Mesenchymal stem cell (in vitro differentiated cells and primary cell): ENCODE results near the gene BSDC1.
"Not testable (repeated sequence)": the region's sequence is repeated elsewhere in the genome, so short reads cannot be mapped to it uniquely, and the experiment has no call there.

ENCODE experiments used
- DNase-seq: peaks from one replicate; pipeline ENCODE4 v3.0.0-alpha.2; 2013
- H2AFZ ChIP-seq: one replicate; pipeline ENCODE4 v1.6.1; 2013; ENCODE audit warnings: low read depth, mild to moderate bottlenecking, control low read depth, inconsistent platforms, low read length, moderate library complexity
- H2AK5ac ChIP-seq: 2 replicates; pipeline ENCODE4 v1.6.1; 2013; ENCODE audit warnings: low read length, moderate library complexity, mild to moderate bottlenecking, inconsistent platforms; ENCODE audit not compliant: severe bottlenecking
- H2BK120ac ChIP-seq: one replicate; pipeline ENCODE4 v1.6.1; 2013; ENCODE audit warnings: low read depth, mild to moderate bottlenecking, inconsistent platforms, low read length, moderate library complexity
- H2BK12ac ChIP-seq, 2 experiments: one replicate each; pipeline ENCODE4 v1.6.1; 2013; ENCODE audit warnings: inconsistent platforms in 2 of 2, low read length in 2 of 2, mild to moderate bottlenecking in 2 of 2, moderate library complexity in 2 of 2, control low read depth in 1 of 2
- H2BK15ac ChIP-seq: one replicate; pipeline ENCODE4 v1.6.1; 2013; ENCODE audit warnings: mild to moderate bottlenecking, low read depth, inconsistent platforms; ENCODE audit not compliant: poor library complexity, severe bottlenecking
- H2BK5ac ChIP-seq: 2 replicates; pipeline ENCODE4 v1.6.1; 2013; ENCODE audit warnings: low read depth, mild to moderate bottlenecking, low read length, control low read depth, inconsistent platforms; ENCODE audit not compliant: poor library complexity, severe bottlenecking
- H3K14ac ChIP-seq, 2 experiments: one replicate each; pipeline ENCODE4 v1.6.1; 2013; ENCODE audit warnings: inconsistent platforms in 2 of 2, low read length in 2 of 2, control low read depth in 1 of 2, mild to moderate bottlenecking in 1 of 2, moderate library complexity in 1 of 2
- H3K18ac ChIP-seq, 2 experiments: one replicate each; pipeline ENCODE4 v1.6.1; 2013; ENCODE audit warnings: inconsistent platforms in 2 of 2, low read length in 2 of 2, control low read depth in 1 of 2, low read depth in 1 of 2, mild to moderate bottlenecking in 1 of 2
- H3K23ac ChIP-seq, 2 experiments: one replicate each; pipeline ENCODE4 v1.6.1; 2013; ENCODE audit warnings: inconsistent platforms in 2 of 2, low read length in 2 of 2, mild to moderate bottlenecking in 2 of 2, moderate library complexity in 2 of 2, control low read depth in 1 of 2
- H3K27ac ChIP-seq: 2 replicates; pipeline ENCODE4 v1.5.1; 2013; ENCODE audit warnings: mild to moderate bottlenecking, moderate library complexity, low read length, control low read depth, inconsistent platforms; ENCODE audit not compliant: poor library complexity, severe bottlenecking
- H3K27me3 ChIP-seq, 2 experiments: 2 replicates each; pipeline versions ENCODE4 v1.6.1 to v1.7.0; 2013; ENCODE audit warnings: low read length in 2 of 2, mild to moderate bottlenecking in 2 of 2, moderate library complexity in 2 of 2, control low read depth in 1 of 2, inconsistent platforms in 1 of 2; ENCODE audit not compliant: control insufficient read depth in 1 of 2, insufficient read depth in 1 of 2
- H3K36me3 ChIP-seq, 2 experiments: 2 replicates each; pipeline versions ENCODE4 v1.6.1 to v1.7.0; 2013; ENCODE audit warnings: low read length in 2 of 2, control low read depth in 1 of 2, inconsistent platforms in 1 of 2, low read depth in 1 of 2, mild to moderate bottlenecking in 1 of 2; ENCODE audit not compliant: insufficient read depth in 2 of 2, control insufficient read depth in 1 of 2
- H3K4ac ChIP-seq, 2 experiments: one replicate each; pipeline ENCODE4 v1.6.1; 2013; ENCODE audit warnings: inconsistent platforms in 2 of 2, low read length in 2 of 2, mild to moderate bottlenecking in 2 of 2, moderate library complexity in 2 of 2, control low read depth in 1 of 2, low read depth in 1 of 2
- H3K4me1 ChIP-seq: 2 replicates; pipeline ENCODE4 v1.6.1; 2013; ENCODE audit warnings: low read depth, low read length, control low read depth; ENCODE audit not compliant: control insufficient read depth, insufficient read depth
- H3K4me2 ChIP-seq: 2 replicates; pipeline ENCODE4 v1.6.1; 2013; ENCODE audit warnings: low read length, mild to moderate bottlenecking, inconsistent platforms; ENCODE audit not compliant: poor library complexity, severe bottlenecking
- H3K4me3 ChIP-seq, 2 experiments: 2 replicates each; pipeline versions ENCODE4 v1.5.1 to v1.7.0; 2013; ENCODE audit warnings: low read length in 2 of 2, mild to moderate bottlenecking in 2 of 2, control low read depth in 1 of 2, low read depth in 1 of 2; ENCODE audit not compliant: insufficient read depth in 1 of 2
- H3K79me1 ChIP-seq: replicated peaks from 2 replicates; pipeline ENCODE4 v1.6.1; 2013; ENCODE audit warnings: mild to moderate bottlenecking, control low read depth, low read length, inconsistent platforms; ENCODE audit not compliant: poor library complexity, severe bottlenecking
- H3K9ac ChIP-seq: 2 replicates; pipeline ENCODE4 v1.7.0; 2013; ENCODE audit warnings: mild to moderate bottlenecking, low read length, moderate library complexity
- H3K9me3 ChIP-seq: 2 replicates; pipeline ENCODE4 v1.7.0; 2013; ENCODE audit warnings: mild to moderate bottlenecking, low read length; ENCODE audit not compliant: control insufficient read depth
- H4K8ac ChIP-seq: one replicate; pipeline ENCODE4 v1.6.1; 2013; ENCODE audit warnings: inconsistent platforms, mild to moderate bottlenecking, low read length, moderate library complexity
- H4K91ac ChIP-seq: one replicate; pipeline ENCODE4 v1.6.1; 2013; ENCODE audit warnings: mild to moderate bottlenecking, low read length, inconsistent platforms
- WGBS: methylation state at CpG from one replicate; pipeline ENCODE4 v1.1.7; 2013; ENCODE audit warnings: mixed read lengths; 5-methylcytosine and 5-hydroxymethylcytosine counted together

BSDC1 gene

GRCh38 chr1:32356478-32356877 lies 37.8 kb downstream of the BSDC1 start:
- H3K9ac ChIP-seq, result no peak overlapping the region
- H3K4ac ChIP-seq, result no peak overlapping the region
- no peak overlapping the region for H3K4me2 ChIP-seq
- H2BK120ac ChIP-seq, result no peak overlapping the region
- no peak overlapping the region for H2BK5ac ChIP-seq
- no peak overlapping the region for H3K4me3 ChIP-seq
- H2BK12ac ChIP-seq, result no peak overlapping the region
- H3K18ac ChIP-seq, result no peak overlapping the region
- no peak overlapping the region for H2BK15ac ChIP-seq
- no peak for DNase-seq
- no peak overlapping the region for H4K8ac ChIP-seq
- no peak overlapping the region for H2AK5ac ChIP-seq
- H3K4me1 ChIP-seq, result peaks cover 21% of the 10 kb centered on the region
- no peak overlapping the region for H3K14ac ChIP-seq
- no peaks in the 10 kb centered on the region for H3K9me3 ChIP-seq
- H3K36me3 ChIP-seq, result peaks cover 18 to 31% of the 10 kb centered on the region in 2 experiments
- H3K27me3 ChIP-seq, result no peaks in the 10 kb centered on the region
- H3K79me1 ChIP-seq, result peaks cover 13% of the 10 kb centered on the region
- H3K27ac ChIP-seq, result no peak overlapping the region
- H4K91ac ChIP-seq, result no peak overlapping the region
- no peak overlapping the region for H3K23ac ChIP-seq
- 92% methylated on average over 1 of the region's 1 CpG for WGBS
- no peak overlapping the region for H2AFZ ChIP-seq

- Histone ChIP-seq H3K79me1 (peaks cover 11% of the 10 kb centered on the region), H2BK12ac (peak overlapping the region in 1 of 2 experiments; percentile 65), H2BK120ac (peak overlapping the region; percentile 37), H3K36me3 (peaks cover 11 to 31% of the 10 kb centered on the region in 2 experiments), H3K4me1 (peaks cover 17% of the 10 kb centered on the region)
- H2BK5ac ChIP-seq, H3K27ac ChIP-seq, H2AFZ ChIP-seq, H4K8ac ChIP-seq, H2AK5ac ChIP-seq, H3K9me3 ChIP-seq, H4K91ac ChIP-seq, H3K4me2 ChIP-seq, H3K4me3 ChIP-seq, H3K9ac ChIP-seq, H3K4ac ChIP-seq, H3K18ac ChIP-seq, H2BK15ac ChIP-seq, H3K27me3 ChIP-seq, H3K23ac ChIP-seq, DNase-seq, H3K14ac ChIP-seq: not testable (repeated sequence)
- 95% methylated on average over 6 of the region's 6 CpGs for WGBS
Observed at GRCh38 chr1:32355778-32356177, 38.5 kb downstream of the BSDC1 start.

- H3K14ac ChIP-seq, result peak overlapping the region in 1 of 2 experiments; percentile 19
- H2BK120ac ChIP-seq, result no peak overlapping the region
- no peak overlapping the region for H2AK5ac ChIP-seq
- peaks cover 23% of the 10 kb centered on the region for H3K4me1 ChIP-seq
- no peak overlapping the region for H3K27ac ChIP-seq
- H4K91ac ChIP-seq, result peak overlapping the region; percentile 74
- H3K9ac ChIP-seq, result peak overlapping the region; percentile 95
- peaks cover 7 to 31% of the 10 kb centered on the region in 2 experiments for H3K36me3 ChIP-seq
- H3K4me2 ChIP-seq, result no peak overlapping the region
- H2BK12ac ChIP-seq, result peak overlapping the region; percentile 29 to 92
- H3K27me3 ChIP-seq, result no peaks in the 10 kb centered on the region
- no peak overlapping the region for H2BK5ac ChIP-seq
- H3K9me3 ChIP-seq, result no peaks in the 10 kb centered on the region
- 17% methylated on average over 2 of the region's 2 CpGs for WGBS
- H4K8ac ChIP-seq, result peak overlapping the region; percentile 70
- peaks cover 11% of the 10 kb centered on the region for H3K79me1 ChIP-seq
- DNase-seq, result peak; percentile 79
- H3K4me3 ChIP-seq, result peak overlapping the region in 1 of 2 experiments; percentile 89
- H3K18ac ChIP-seq, result peak overlapping the region; percentile 46 to 97
- H2BK15ac ChIP-seq, result no peak overlapping the region
- no peak overlapping the region for H2AFZ ChIP-seq
- H3K4ac ChIP-seq, result peak overlapping the region; percentile 85 to 89
- no peak overlapping the region for H3K23ac ChIP-seq
Observed at GRCh38 chr1:32353886-32354570, 40.2 kb downstream of the BSDC1 start.

- peak overlapping the region; percentile 81 for H4K8ac ChIP-seq
- peak overlapping the region; percentile 76 for H2BK120ac ChIP-seq
- H2BK5ac ChIP-seq, result no peak overlapping the region
- peaks cover 7 to 28% of the 10 kb centered on the region in 2 experiments for H3K36me3 ChIP-seq
- peak overlapping the region in 1 of 2 experiments; percentile 97 for H3K14ac ChIP-seq
- WGBS, result 68% methylated on average over 2 of the region's 2 CpGs
- peak overlapping the region; percentile 89 to 100 for H3K4ac ChIP-seq
- H3K4me2 ChIP-seq, result no peak overlapping the region
- H3K4me1 ChIP-seq, result peaks cover 27% of the 10 kb centered on the region
- peak overlapping the region; percentile 92 to 100 for H2BK12ac ChIP-seq
- H3K9me3 ChIP-seq, result no peaks in the 10 kb centered on the region
- peaks cover 11% of the 10 kb centered on the region for H3K79me1 ChIP-seq
- H3K18ac ChIP-seq, result peak overlapping the region; percentile 97
- peak overlapping the region in 1 of 2 experiments; percentile 98 for H3K23ac ChIP-seq
- DNase-seq, result no peak
- peak overlapping the region; percentile 97 for H2BK15ac ChIP-seq
- H2AK5ac ChIP-seq, result peak overlapping the region; percentile 56
- no peak overlapping the region for H2AFZ ChIP-seq
- H3K4me3 ChIP-seq, result peak overlapping the region in 1 of 2 experiments; percentile 89
- H4K91ac ChIP-seq, result peak overlapping the region; percentile 99
- no peaks in the 10 kb centered on the region for H3K27me3 ChIP-seq
- no peak overlapping the region for H3K27ac ChIP-seq
- peak overlapping the region; percentile 95 for H3K9ac ChIP-seq
Observed at GRCh38 chr1:32353431-32353830, 40.8 kb downstream of the BSDC1 start.
